ENCODE results near the gene JAG1.

JAG1 gene

GRCh38 chr20:10611357-10611756 lies 62.4 kb downstream of the JAG1 start:
- in situ Hi-C loops (cut with MboI; ENCODE audit: low sequenced_read_pairs, unreplicated experiment) = no loop called here
- TF ChIP-seq CTCF (IDR thresholded peaks at IDR 0.05; ENCODE audit: borderline replicate concordance, control extremely low read depth, extremely low read depth, insufficient read depth, missing control alignments) = peak; percentile 41
- DNase-seq (ENCODE audit: low spot score) = peak; percentile 45

- DNase-seq (ENCODE audit: low spot score) = no peak
- no peak for TF ChIP-seq CTCF (IDR thresholded peaks at IDR 0.05; ENCODE audit: borderline replicate concordance, control extremely low read depth, extremely low read depth, insufficient read depth, missing control alignments)
- in situ Hi-C loops (cut with MboI; ENCODE audit: low sequenced_read_pairs, unreplicated experiment) = no loop called here
Measured at GRCh38 chr20:10610251-10610650, 63.5 kb downstream of the JAG1 start.

GRCh38 chr20:10609770-10610169 lies 64.0 kb downstream of the JAG1 start:
- in situ Hi-C loops (cut with MboI; ENCODE audit: low sequenced_read_pairs, unreplicated experiment) = no loop called here
- TF ChIP-seq CTCF (IDR thresholded peaks at IDR 0.05; ENCODE audit: borderline replicate concordance, control extremely low read depth, extremely low read depth, insufficient read depth, missing control alignments) = no peak
- DNase-seq (ENCODE audit: low spot score) = no peak

- in situ Hi-C loops (cut with MboI; ENCODE audit: low sequenced_read_pairs, unreplicated experiment) = no loop called here
Measured at GRCh38 chr20:10609276-10609675, 64.5 kb downstream of the JAG1 start.

GRCh38 chr20:10605547-10606195 lies 68.1 kb downstream of the JAG1 start:
- TF ChIP-seq CTCF (IDR thresholded peaks at IDR 0.05; ENCODE audit: borderline replicate concordance, control extremely low read depth, extremely low read depth, insufficient read depth, missing control alignments) = no peak
- in situ Hi-C loops (cut with MboI; ENCODE audit: low sequenced_read_pairs, unreplicated experiment) = no loop called here
- no peak for DNase-seq (ENCODE audit: low spot score)

More at GRCh38 chr20:10609276-10609675, 64.5 kb downstream of the JAG1 start:
- no peak for DNase-seq (ENCODE audit: low spot score)
- TF ChIP-seq CTCF (IDR thresholded peaks at IDR 0.05; ENCODE audit: borderline replicate concordance, control extremely low read depth, extremely low read depth, insufficient read depth, missing control alignments) = no peak

GRCh38 chr20:10604865-10605440 lies 68.8 kb downstream of the JAG1 start:
- DNase-seq (ENCODE audit: low spot score) = no peak
- in situ Hi-C loops (cut with MboI; ENCODE audit: low sequenced_read_pairs, unreplicated experiment) = no loop called here
- no peak for TF ChIP-seq CTCF (IDR thresholded peaks at IDR 0.05; ENCODE audit: borderline replicate concordance, control extremely low read depth, extremely low read depth, insufficient read depth, missing control alignments)
